Measurements from ENCODE around the gene KIAA0753. TPM values are rescaled to one million over a fixed set of nuclear protein-coding genes. Genes with fewer than 3 reads are reported as not detected.

KIAA0753 gene
- total RNA-seq, 1 donor from 2014 or later, result 7.0 TPM

DNA sequence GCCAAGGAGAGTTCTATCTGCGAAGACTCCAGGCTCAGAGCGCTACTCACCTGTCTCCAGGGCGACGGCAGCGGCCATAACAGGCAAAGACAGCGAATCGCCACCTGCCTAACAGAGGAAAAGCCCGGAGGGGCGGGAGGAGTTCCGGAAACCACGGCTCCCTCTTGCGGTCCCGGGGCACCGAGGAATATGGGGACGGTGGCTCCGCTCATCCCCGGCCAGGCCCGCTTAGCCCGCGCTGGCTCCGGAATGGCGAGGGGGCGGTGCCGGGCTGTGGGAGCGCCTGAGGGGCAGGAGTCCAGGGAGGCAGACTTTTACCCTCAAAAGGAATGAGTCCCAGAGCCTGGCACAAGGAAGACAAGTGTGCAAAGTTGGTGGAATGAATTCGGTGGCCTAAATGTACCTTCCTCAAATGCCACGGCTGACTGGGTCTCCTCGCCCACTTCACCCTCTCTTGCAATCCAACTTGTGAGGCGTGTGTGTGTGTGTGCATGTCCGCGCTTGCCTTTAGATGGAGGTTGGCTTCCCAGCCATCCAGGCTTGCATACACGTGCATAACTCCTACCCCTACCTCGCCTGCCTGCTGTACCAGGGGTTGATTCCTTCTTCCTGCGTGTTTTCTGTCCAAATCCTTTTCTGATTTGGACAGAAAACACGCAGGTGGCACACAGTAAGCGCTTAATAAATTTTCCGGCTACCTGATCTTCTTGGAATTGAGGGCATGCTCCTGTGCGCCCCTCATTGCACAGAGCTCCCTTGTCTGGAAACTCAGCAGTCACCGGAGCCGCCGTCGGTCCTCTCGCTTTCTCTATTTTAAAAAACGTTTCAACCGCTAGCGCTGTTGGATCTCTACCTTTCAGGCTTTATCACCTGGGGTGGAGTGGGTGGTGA lies 14.6 kb upstream of the KIAA0753 start:
- Histone ChIP-seq H3K27ac (replicated peaks) (no peak overlapping the region), H3K36me3 (no peaks in the 10 kb centered on the region), H3K4me1 (peaks cover 44% of the 10 kb centered on the region), H3K27me3 (ENCODE audit: low read depth) (peaks cover 73% of the 10 kb centered on the region), H3K4me3 (peak overlapping the region; percentile 47), H3K9me3 (replicated peaks) (no peaks in the 10 kb centered on the region)
- TF ChIP-seq, protein P1, sequence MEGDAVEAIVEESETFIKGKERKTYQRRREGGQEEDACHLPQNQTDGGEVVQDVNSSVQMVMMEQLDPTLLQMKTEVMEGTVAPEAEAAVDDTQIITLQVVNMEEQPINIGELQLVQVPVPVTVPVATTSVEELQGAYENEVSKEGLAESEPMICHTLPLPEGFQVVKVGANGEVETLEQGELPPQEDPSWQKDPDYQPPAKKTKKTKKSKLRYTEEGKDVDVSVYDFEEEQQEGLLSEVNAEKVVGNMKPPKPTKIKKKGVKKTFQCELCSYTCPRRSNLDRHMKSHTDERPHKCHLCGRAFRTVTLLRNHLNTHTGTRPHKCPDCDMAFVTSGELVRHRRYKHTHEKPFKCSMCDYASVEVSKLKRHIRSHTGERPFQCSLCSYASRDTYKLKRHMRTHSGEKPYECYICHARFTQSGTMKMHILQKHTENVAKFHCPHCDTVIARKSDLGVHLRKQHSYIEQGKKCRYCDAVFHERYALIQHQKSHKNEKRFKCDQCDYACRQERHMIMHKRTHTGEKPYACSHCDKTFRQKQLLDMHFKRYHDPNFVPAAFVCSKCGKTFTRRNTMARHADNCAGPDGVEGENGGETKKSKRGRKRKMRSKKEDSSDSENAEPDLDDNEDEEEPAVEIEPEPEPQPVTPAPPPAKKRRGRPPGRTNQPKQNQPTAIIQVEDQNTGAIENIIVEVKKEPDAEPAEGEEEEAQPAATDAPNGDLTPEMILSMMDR (IDR thresholded peaks at IDR 0.05; ENCODE audit: borderline replicate concordance), result peak; percentile 20
- intact Hi-C loops (cut with micrococcal nuclease), result no loop called here
- no peak for DNase-seq

DNA sequence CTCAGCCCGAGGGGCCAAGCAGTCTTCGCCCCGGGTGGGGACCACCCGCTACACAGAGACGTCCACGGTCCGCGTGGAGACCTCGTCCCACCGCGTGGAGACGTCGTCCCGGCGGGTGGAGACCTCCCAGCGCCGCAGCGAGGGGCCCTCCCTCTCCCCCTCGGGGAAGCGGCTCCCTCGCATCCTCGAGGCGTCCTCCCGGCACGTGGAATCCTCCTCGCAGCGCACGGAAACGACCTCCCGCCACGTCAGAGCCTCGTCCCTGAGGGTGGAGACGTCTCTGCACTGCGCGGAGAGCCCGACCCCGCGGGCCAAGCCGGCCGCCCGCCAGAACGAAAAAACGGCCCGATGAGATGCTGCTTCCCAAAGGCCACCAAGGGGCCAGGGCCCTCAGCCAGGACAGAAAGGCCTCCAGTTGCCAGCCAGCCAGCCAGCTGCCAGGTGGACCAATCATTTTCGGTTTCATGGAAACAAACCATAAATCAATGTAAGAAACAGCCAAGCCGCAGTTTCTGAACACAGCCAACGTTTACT lies 11.5 kb upstream of the KIAA0753 start:
- DNase-seq, result no peak
- no peaks in the 10 kb centered on the region for H3K9me3 ChIP-seq (replicated peaks)
- peak overlapping the region; percentile 88 for H3K27ac ChIP-seq (replicated peaks)
- H3K4me3 ChIP-seq, result peak overlapping the region; percentile 98
- intact Hi-C loops (cut with micrococcal nuclease), result no loop called here
- H3K27me3 ChIP-seq (ENCODE audit: low read depth), result peaks cover 44% of the 10 kb centered on the region
- peaks cover 24% of the 10 kb centered on the region for H3K36me3 ChIP-seq
- TF ChIP-seq, protein P1 (IDR thresholded peaks at IDR 0.05; ENCODE audit: borderline replicate concordance), result no peak
- peaks cover 60% of the 10 kb centered on the region for H3K4me1 ChIP-seq

DNA sequence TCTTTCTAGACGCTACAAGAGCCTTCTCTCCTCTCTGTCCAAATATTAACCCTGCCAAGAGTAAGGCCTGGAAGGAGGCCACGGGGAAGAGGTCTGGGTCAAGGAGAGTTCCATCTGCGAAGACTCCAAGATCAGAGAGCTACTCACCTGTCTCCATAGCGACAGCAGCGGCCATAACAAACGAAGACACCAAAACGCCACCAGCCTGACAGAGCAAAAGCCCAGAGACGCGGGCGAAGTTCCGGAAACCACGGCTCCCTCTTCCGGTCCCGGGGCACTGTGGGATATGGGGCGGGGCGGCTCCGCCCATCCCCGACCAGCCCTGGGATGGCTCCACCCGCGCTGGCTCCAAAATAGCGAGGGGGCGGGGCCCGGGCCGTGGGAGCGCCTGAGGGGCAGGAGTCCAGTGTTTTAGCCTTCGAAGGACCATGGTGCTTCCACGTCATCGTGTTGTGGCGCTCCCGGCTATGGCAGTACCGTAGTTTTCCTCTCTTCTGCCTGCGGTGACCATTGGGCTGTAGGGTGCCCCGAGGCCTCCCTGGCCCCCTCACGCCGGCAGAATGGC lies 10.9 kb upstream of the KIAA0753 start, which contains the start of the genes C17orf100 and MED31:
TSS of gene C17orf100 (plus strand) at position 409 of the 565 bp plus-strand sequence. CDS start at position 561, 152 bp downstream.
TSS of gene MED31 (minus strand) at position 252 of the 565 bp plus-strand sequence. CDS start at position 175, 77 bp downstream.
- DNase-seq, result peak; percentile 95
- Histone ChIP-seq H3K9me3 (replicated peaks) (no peaks in the 10 kb centered on the region), H3K27me3 (ENCODE audit: low read depth) (peaks cover 42% of the 10 kb centered on the region), H3K4me3 (peak within 1 kb of the TSS; percentile 98), H3K27ac (replicated peaks) (peak within 1 kb of the TSS; percentile 88), H3K4me1 (peaks cover 66% of the 10 kb centered on the region), H3K36me3 (peaks cover 26% of the 10 kb centered on the region)
- intact Hi-C loops (cut with micrococcal nuclease), result no loop called here
- TF ChIP-seq, protein P1 (IDR thresholded peaks at IDR 0.05; ENCODE audit: borderline replicate concordance), result no peak

DNA sequence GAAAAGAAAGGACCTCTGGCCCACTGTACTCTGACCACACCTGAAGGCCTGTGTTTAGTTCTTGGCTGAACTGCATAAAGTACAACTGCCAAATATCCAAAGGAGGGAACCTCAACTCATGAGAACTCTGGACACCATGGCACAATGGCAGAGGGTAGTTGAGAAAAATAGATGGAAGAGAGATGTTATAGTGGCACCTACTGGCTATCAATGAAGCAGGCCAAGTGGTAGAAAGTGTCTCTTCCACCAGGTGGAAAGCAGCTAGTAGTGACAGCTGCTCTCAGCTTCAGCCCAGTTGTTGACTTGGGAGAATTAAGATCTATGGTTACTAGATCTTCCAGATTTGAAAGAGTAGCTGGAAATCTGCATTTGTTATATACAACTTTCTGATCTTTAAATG lies 7.7 kb upstream of the KIAA0753 start:
- peaks cover 12% of the 10 kb centered on the region for H3K27me3 ChIP-seq (ENCODE audit: low read depth)
- intact Hi-C loops (cut with micrococcal nuclease), result no loop called here
- TF ChIP-seq, protein P1 (IDR thresholded peaks at IDR 0.05; ENCODE audit: borderline replicate concordance), result no peak

DNA sequence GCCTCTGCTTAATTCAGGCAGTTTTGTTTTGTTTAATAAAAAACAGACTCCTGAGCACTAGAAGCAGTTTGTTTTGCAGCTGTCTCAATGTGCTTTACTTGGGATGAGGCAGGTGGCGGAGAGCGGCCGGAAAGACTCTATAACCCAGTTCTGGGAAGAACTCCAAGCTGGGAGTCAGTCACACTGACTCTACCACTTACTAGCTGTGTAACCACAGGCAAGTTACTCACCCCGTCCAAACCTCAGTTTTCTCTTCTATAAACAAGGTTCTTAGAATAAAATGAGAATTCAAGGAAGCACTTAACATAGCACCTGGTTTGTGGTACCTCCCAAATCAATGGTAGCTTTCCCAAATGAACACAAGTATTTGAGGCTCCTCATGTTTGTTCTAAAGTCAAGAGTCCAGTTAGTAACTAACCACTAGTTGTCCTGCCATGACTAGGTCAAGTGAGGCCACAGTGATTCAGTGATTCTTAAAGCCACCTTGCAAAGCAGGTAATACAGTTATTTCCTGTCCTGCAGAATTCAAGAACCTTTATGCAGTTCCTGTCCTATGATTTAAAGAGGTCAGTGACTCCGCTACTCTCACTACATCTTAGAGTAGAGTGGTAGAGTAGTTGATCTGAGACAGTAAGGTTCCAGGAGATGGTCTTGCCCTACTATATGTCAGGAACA lies 3.1 kb upstream of the KIAA0753 start:
- peaks cover 45% of the 10 kb centered on the region for H3K36me3 ChIP-seq
- peaks cover 58% of the 10 kb centered on the region for H3K4me1 ChIP-seq
- H3K4me3 ChIP-seq, result no peak overlapping the region
- intact Hi-C loops (cut with micrococcal nuclease), result no loop called here
- H3K9me3 ChIP-seq (replicated peaks), result no peaks in the 10 kb centered on the region
- no peak overlapping the region for H3K27ac ChIP-seq (replicated peaks)
- TF ChIP-seq, protein P1 (IDR thresholded peaks at IDR 0.05; ENCODE audit: borderline replicate concordance), result no peak
- DNase-seq, result no peak
- H3K27me3 ChIP-seq (ENCODE audit: low read depth), result no peaks in the 10 kb centered on the region

More for the DNA sequence above, 7.7 kb upstream of the KIAA0753 start:
- Histone ChIP-seq H3K36me3 (peaks cover 49% of the 10 kb centered on the region), H3K4me3 (no peak overlapping the region), H3K27ac (replicated peaks) (no peak overlapping the region), H3K9me3 (replicated peaks) (no peaks in the 10 kb centered on the region), H3K4me1 (peaks cover 56% of the 10 kb centered on the region)
- no peak for DNase-seq

Measured in left ventricle myocardium inferior (tissue), 1 donor.